WTC11 (cell line): ENCODE data around the gene YIF1B. TPM values are rescaled to one million over a fixed set of nuclear protein-coding genes. Genes with fewer than 3 reads are reported as not detected.

Source experiments
- ATAC-seq: fragments of 200-7000 bp; cut with Tn5 transposase; 2 replicates; pipeline ENCODE4 v1.10.0; 2021; ENCODE audit warnings: mild to moderate bottlenecking, moderate library complexity
- CTCF ChIA-PET: fragments of 300-600 bp; sonication (Branson Sonifier 250); formaldehyde crosslinking; loops from one replicate; lab custom pipeline; 2021; ENCODE audit warnings: antibody characterized with exemption; lab: Charles Lee
- POLR2A ChIA-PET: fragments of 350-600 bp; sonication (Branson Sonifier 250); formaldehyde crosslinking; loops from one replicate; lab custom pipeline; 2021; ENCODE audit warnings: antibody characterized with exemption; lab: Charles Lee
- DNase-seq: peaks from one replicate; pipeline ENCODE4 v3.0.0; 2021; ENCODE audit warnings: low spot score
- H3K27ac Mint-ChIP-seq: 2 replicates; pipeline ENCODE4 v1.8.0; 2021; ENCODE audit warnings: mixed read lengths
- H3K27me3 Mint-ChIP-seq: 2 replicates; pipeline ENCODE4 v1.8.0; 2021; ENCODE audit warnings: low read depth, mild to moderate bottlenecking, moderate library complexity, mixed read lengths
- H3K36me3 Mint-ChIP-seq: 2 replicates; pipeline ENCODE4 v1.8.0; 2021; ENCODE audit warnings: mixed read lengths
- H3K4me1 Mint-ChIP-seq: 2 replicates; pipeline ENCODE4 v1.8.0; 2022; ENCODE audit warnings: mixed read lengths
- H3K4me3 Mint-ChIP-seq: 2 replicates; pipeline ENCODE4 v1.8.0; 2021; ENCODE audit warnings: mild to moderate bottlenecking, moderate library complexity, mixed read lengths
- H3K9me3 Mint-ChIP-seq: 2 replicates; pipeline ENCODE4 v1.8.0; 2021; ENCODE audit warnings: mixed read lengths
- AFF4 ChIP-seq: sonication (generic); formaldehyde crosslinking; IDR thresholded peaks from 2 replicates; pipeline ENCODE4 v1.8.1; 2023; ENCODE audit warnings: mild to moderate bottlenecking, missing genetic modification reagents, borderline replicate concordance
- CDX4 ChIP-seq: fragments of 250-450 bp; sonication (Bioruptor Pico); IDR thresholded peaks from 2 replicates; pipeline ENCODE4 v1.9.0; 2021; ENCODE audit warnings: moderate library complexity, mild to moderate bottlenecking, inconsistent platforms, borderline replicate concordance
- ETV6 ChIP-seq: sonication (generic); formaldehyde crosslinking; IDR thresholded peaks from 2 replicates; pipeline ENCODE4 v1.8.1; 2022; ENCODE audit warnings: mild to moderate bottlenecking, missing genetic modification reagents
- FOXJ3 ChIP-seq: sonication (generic); formaldehyde crosslinking; IDR thresholded peaks from 2 replicates; pipeline ENCODE4 v1.9.0; 2021; ENCODE audit warnings: missing genetic modification reagents, mild to moderate bottlenecking, borderline replicate concordance
- FOXP4 ChIP-seq: sonication (generic); formaldehyde crosslinking; IDR thresholded peaks from 2 replicates; pipeline ENCODE4 v1.8.0; 2022; ENCODE audit warnings: mild to moderate bottlenecking, missing genetic modification reagents
- JUN ChIP-seq: sonication (generic); formaldehyde crosslinking; IDR thresholded peaks from 2 replicates; pipeline ENCODE4 v1.8.0; 2023; ENCODE audit warnings: mild to moderate bottlenecking, missing genetic modification reagents
- NR2C2 ChIP-seq: sonication (generic); formaldehyde crosslinking; IDR thresholded peaks from 2 replicates; pipeline ENCODE4 v1.8.0; 2022; ENCODE audit warnings: mild to moderate bottlenecking, missing genetic modification reagents
- PRRX2 ChIP-seq: fragments of 250-450 bp; sonication (Bioruptor Pico); IDR thresholded peaks from 2 replicates; pipeline ENCODE4 v1.8.0; 2021; ENCODE audit warnings: mild to moderate bottlenecking
- TCF7 ChIP-seq: sonication (generic); formaldehyde crosslinking; IDR thresholded peaks from 2 replicates; pipeline ENCODE4 v1.8.0; 2022; ENCODE audit warnings: mild to moderate bottlenecking, low read depth, missing genetic modification reagents, moderate library complexity
- TEAD4 ChIP-seq: sonication (generic); formaldehyde crosslinking; IDR thresholded peaks from 2 replicates; pipeline ENCODE4 v1.8.0; 2022; ENCODE audit warnings: mild to moderate bottlenecking, missing genetic modification reagents
- ZNF138 ChIP-seq: sonication (generic); formaldehyde crosslinking; conservative IDR thresholded peaks from 2 replicates; pipeline ENCODE4 v1.8.1; 2022; ENCODE audit warnings: mild to moderate bottlenecking, moderate library complexity, missing genetic modification reagents
- ZNF219 ChIP-seq: sonication (generic); formaldehyde crosslinking; IDR thresholded peaks from 2 replicates; pipeline ENCODE4 v1.8.0; 2023; ENCODE audit warnings: missing genetic modification reagents, mild to moderate bottlenecking, borderline replicate concordance
- total RNA-seq: library from RNA; stranded (reverse); gene quantifications from 3 replicates; pipeline ENCODE4 v1.2.3, GENCODE V29; 2021
- TF ChIP-seq, protein P1 (sequence below): sonication (generic); formaldehyde crosslinking; IDR thresholded peaks from 2 replicates; pipeline ENCODE4 v1.8.1; 2022; ENCODE audit warnings: low read depth, missing genetic modification reagents, borderline replicate concordance
- TF ChIP-seq, protein P2 (sequence below): sonication (generic); formaldehyde crosslinking; IDR thresholded peaks from 2 replicates; pipeline ENCODE4 v1.8.1; 2023; ENCODE audit warnings: mild to moderate bottlenecking, missing genetic modification reagents
- TF ChIP-seq, protein P3 (sequence below): fragments of 250-450 bp; sonication (Bioruptor Pico); IDR thresholded peaks from 2 replicates; pipeline ENCODE4 v1.9.0; 2021; ENCODE audit warnings: mild to moderate bottlenecking

YIF1B gene
- total RNA-seq, 1 experiment from 2014 or later: 83.3 TPM

GRCh38 chr19:38267761-38268483 is 47.8 kb downstream of the YIF1B start (continued):
- TF ChIP-seq CDX4 (no peak), NR2C2 (no peak), PRRX2 (CRISPR knock-in tag) (no peak), TCF7 (CRISPR knock-in tag) (no peak), FOXJ3 (CRISPR knock-in tag) (no peak), ZNF219 (CRISPR knock-in tag) (no peak), JUN (no peak), FOXP4 (CRISPR knock-in tag) (no peak), ZNF138 (CRISPR knock-in tag) (no peak)
- TF ChIP-seq, protein P1, sequence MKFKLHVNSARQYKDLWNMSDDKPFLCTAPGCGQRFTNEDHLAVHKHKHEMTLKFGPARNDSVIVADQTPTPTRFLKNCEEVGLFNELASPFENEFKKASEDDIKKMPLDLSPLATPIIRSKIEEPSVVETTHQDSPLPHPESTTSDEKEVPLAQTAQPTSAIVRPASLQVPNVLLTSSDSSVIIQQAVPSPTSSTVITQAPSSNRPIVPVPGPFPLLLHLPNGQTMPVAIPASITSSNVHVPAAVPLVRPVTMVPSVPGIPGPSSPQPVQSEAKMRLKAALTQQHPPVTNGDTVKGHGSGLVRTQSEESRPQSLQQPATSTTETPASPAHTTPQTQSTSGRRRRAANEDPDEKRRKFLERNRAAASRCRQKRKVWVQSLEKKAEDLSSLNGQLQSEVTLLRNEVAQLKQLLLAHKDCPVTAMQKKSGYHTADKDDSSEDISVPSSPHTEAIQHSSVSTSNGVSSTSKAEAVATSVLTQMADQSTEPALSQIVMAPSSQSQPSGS (CRISPR knock-in tag): no peak
- TF ChIP-seq, protein P2, sequence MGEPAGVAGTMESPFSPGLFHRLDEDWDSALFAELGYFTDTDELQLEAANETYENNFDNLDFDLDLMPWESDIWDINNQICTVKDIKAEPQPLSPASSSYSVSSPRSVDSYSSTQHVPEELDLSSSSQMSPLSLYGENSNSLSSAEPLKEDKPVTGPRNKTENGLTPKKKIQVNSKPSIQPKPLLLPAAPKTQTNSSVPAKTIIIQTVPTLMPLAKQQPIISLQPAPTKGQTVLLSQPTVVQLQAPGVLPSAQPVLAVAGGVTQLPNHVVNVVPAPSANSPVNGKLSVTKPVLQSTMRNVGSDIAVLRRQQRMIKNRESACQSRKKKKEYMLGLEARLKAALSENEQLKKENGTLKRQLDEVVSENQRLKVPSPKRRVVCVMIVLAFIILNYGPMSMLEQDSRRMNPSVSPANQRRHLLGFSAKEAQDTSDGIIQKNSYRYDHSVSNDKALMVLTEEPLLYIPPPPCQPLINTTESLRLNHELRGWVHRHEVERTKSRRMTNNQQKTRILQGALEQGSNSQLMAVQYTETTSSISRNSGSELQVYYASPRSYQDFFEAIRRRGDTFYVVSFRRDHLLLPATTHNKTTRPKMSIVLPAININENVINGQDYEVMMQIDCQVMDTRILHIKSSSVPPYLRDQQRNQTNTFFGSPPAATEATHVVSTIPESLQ (CRISPR knock-in tag): no peak

- Mint-ChIP-seq H3K4me1 (peaks cover 65% of the 10 kb centered on the region), H3K27ac (peak overlapping the region; percentile 95), H3K36me3 (peaks cover 2% of the 10 kb centered on the region), H3K27me3 (no peaks in the 10 kb centered on the region), H3K9me3 (no peaks in the 10 kb centered on the region), H3K4me3 (peak overlapping the region; percentile 99)
- TF ChIP-seq, protein P1 (CRISPR knock-in tag): no peak
- TF ChIP-seq ETV6 (no peak), TEAD4 (CRISPR knock-in tag) (no peak), AFF4 (no peak)
- TF ChIP-seq, protein P2 (CRISPR knock-in tag): no peak
- TF ChIP-seq, protein P3, sequence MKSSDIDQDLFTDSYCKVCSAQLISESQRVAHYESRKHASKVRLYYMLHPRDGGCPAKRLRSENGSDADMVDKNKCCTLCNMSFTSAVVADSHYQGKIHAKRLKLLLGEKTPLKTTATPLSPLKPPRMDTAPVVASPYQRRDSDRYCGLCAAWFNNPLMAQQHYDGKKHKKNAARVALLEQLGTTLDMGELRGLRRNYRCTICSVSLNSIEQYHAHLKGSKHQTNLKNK: no peak
- no peak for ATAC-seq
- POLR2A ChIA-PET: no interaction called here
- no peak for DNase-seq
- CTCF ChIA-PET: interaction anchor here (1.0 to 5.8 kb wide), 3 partner anchors 11 to 30 kb away, joined by 3 to 50 read pairs (median 7); partner anchors contain the start of gene PPP1R14A
Observed at GRCh38 chr19:38266981-38267597, 48.7 kb downstream of the YIF1B start.
